DOHH2 (cell line): ENCODE data around the gene SLC17A5.

Experiments
- H3F3A ChIP-seq: fragments of 200-600 bp; sonication (generic), shearing (Covaris generic); 2 replicates; pipeline ENCODE4 v1.6.0; 2016; ENCODE audit warnings: antibody characterized with exemption, mild to moderate bottlenecking; ENCODE audit not compliant: control insufficient read depth, insufficient read depth
- H3K27ac ChIP-seq: fragments of 200-600 bp; sonication (generic); 2 replicates; pipeline ENCODE4 v1.5.1; 2014; ENCODE audit warnings: low read depth, mild to moderate bottlenecking, low read length, moderate library complexity
- H3K27me3 ChIP-seq: fragments of 200-600 bp; sonication (generic); 2 replicates; pipeline ENCODE4 v1.6.1; 2014; ENCODE audit warnings: mild to moderate bottlenecking, low read length, mixed read lengths; ENCODE audit not compliant: control insufficient read depth
- H3K36me3 ChIP-seq: fragments of 200-600 bp; sonication (generic); 2 replicates; pipeline ENCODE4 v1.6.1; 2014; ENCODE audit warnings: mild to moderate bottlenecking, low read length, moderate library complexity, mixed read lengths; ENCODE audit not compliant: control insufficient read depth
- H3K4me1 ChIP-seq: fragments of 200-600 bp; sonication (generic); 2 replicates; pipeline ENCODE4 v1.6.1; 2014; ENCODE audit warnings: mild to moderate bottlenecking, low read length, mixed read lengths; ENCODE audit not compliant: control insufficient read depth
- H3K4me2 ChIP-seq: fragments of 200-600 bp; sonication (generic); 2 replicates; pipeline ENCODE4 v1.6.0; 2014; ENCODE audit warnings: mild to moderate bottlenecking, low read length, moderate library complexity
- H3K4me3 ChIP-seq: fragments of 200-600 bp; sonication (generic); 2 replicates; pipeline ENCODE4 v1.5.1; 2014; ENCODE audit warnings: mild to moderate bottlenecking, low read length, mixed read lengths
- H3K79me2 ChIP-seq: fragments of 200-600 bp; sonication (generic); 2 replicates; pipeline ENCODE4 v1.6.1; 2014; ENCODE audit warnings: mild to moderate bottlenecking, low read length, mixed read lengths; ENCODE audit not compliant: control insufficient read depth
- H3K9me2 ChIP-seq: fragments of 200-600 bp; sonication (generic); replicated peaks from 2 replicates; pipeline ENCODE4 v1.6.1; 2014; ENCODE audit warnings: mild to moderate bottlenecking, low read length, mixed read lengths; ENCODE audit not compliant: control insufficient read depth
- H3K9me3 ChIP-seq: fragments of 200-600 bp; sonication (generic); 2 replicates; pipeline ENCODE4 v1.6.1; 2014; ENCODE audit warnings: antibody characterized with exemption, low read length, mixed read lengths; ENCODE audit not compliant: control insufficient read depth, insufficient read depth
- H4K20me1 ChIP-seq: fragments of 200-600 bp; sonication (generic); 2 replicates; pipeline ENCODE4 v1.6.0; 2014; ENCODE audit warnings: low read depth, mild to moderate bottlenecking, antibody characterized with exemption, low read length, moderate library complexity; ENCODE audit not compliant: control insufficient read depth, insufficient read depth
- EZH2phosphoT487 ChIP-seq: fragments of 200-600 bp; sonication (generic); IDR thresholded peaks from 2 replicates; pipeline ENCODE4 v1.6.1; 2017; ENCODE audit warnings: borderline replicate concordance, mild to moderate bottlenecking, antibody characterized with exemption, low read length, moderate library complexity, mixed read lengths
- TF ChIP-seq, protein P1 (sequence below): fragments of 200-600 bp; sonication (generic); IDR thresholded peaks from one replicate; pipeline ENCODE4 v1.5.1; 2014; ENCODE audit warnings: antibody characterized with exemption, mild to moderate bottlenecking, low read depth, low read length; ENCODE audit not compliant: poor library complexity, severe bottlenecking

SLC17A5 gene

DNA sequence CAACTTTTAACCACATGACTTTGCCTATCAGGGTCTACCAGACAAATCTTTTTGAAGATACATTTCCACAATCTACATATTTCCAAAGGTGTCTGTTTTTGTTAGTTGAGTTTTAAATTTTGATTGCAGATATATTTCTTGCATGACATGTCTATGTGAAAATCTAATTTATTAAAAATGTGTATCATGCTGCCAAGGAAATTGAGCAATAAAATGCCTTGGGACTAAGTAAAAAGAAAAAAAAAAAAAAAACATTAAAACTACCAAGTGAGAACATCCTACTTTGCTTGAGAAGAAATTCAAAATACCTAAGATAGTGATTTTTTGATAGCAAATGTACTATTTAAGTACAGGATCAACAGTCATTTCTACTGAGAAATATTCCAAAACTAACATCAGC lies 17.7 kb downstream of the SLC17A5 start:
- Histone ChIP-seq H3K36me3 (peaks cover 18% of the 10 kb centered on the region), H3K4me1 (no peaks in the 10 kb centered on the region), H3F3A (no peaks in the 10 kb centered on the region), H3K4me3 (no peak overlapping the region), H3K4me2 (no peak overlapping the region), H4K20me1 (no peaks in the 10 kb centered on the region), H3K9me2 (no peaks in the 10 kb centered on the region), H3K27me3 (no peaks in the 10 kb centered on the region), H3K9me3 (no peaks in the 10 kb centered on the region), H3K79me2 (no peaks in the 10 kb centered on the region), H3K27ac (no peak overlapping the region)
- TF ChIP-seq, protein P1, sequence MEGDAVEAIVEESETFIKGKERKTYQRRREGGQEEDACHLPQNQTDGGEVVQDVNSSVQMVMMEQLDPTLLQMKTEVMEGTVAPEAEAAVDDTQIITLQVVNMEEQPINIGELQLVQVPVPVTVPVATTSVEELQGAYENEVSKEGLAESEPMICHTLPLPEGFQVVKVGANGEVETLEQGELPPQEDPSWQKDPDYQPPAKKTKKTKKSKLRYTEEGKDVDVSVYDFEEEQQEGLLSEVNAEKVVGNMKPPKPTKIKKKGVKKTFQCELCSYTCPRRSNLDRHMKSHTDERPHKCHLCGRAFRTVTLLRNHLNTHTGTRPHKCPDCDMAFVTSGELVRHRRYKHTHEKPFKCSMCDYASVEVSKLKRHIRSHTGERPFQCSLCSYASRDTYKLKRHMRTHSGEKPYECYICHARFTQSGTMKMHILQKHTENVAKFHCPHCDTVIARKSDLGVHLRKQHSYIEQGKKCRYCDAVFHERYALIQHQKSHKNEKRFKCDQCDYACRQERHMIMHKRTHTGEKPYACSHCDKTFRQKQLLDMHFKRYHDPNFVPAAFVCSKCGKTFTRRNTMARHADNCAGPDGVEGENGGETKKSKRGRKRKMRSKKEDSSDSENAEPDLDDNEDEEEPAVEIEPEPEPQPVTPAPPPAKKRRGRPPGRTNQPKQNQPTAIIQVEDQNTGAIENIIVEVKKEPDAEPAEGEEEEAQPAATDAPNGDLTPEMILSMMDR, result no peak
- no peak for TF ChIP-seq EZH2phosphoT487

DNA sequence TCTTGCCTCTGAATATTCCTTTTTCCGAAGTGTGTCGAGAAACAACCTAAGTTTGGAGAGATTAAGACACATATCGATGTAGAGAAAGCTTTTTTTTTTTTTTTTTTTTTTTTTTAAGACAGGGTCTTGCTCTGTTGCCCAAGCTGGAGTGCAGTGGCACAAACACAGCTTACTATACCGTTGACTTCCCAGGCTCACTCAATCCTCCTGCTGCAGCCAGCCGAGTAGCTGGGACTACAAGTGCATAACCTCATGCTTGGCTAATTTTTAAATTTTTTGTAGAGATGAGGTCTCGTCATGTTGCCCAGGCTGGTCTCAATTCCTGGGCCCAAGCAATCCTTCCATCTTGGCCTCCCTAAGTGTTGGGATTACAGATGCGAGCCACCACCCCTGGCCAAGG lies 21.4 kb downstream of the SLC17A5 start:
- H3K9me3 ChIP-seq, result no peaks in the 10 kb centered on the region
- no peaks in the 10 kb centered on the region for H3K4me1 ChIP-seq
- no peaks in the 10 kb centered on the region for H3F3A ChIP-seq
- H3K4me2 ChIP-seq, result no peak overlapping the region
- TF ChIP-seq, protein P1, result no peak
- no peak for TF ChIP-seq EZH2phosphoT487
- no peaks in the 10 kb centered on the region for H3K79me2 ChIP-seq
- H3K9me2 ChIP-seq, result no peaks in the 10 kb centered on the region
- H3K36me3 ChIP-seq, result peaks cover 9% of the 10 kb centered on the region
- H3K4me3 ChIP-seq, result no peak overlapping the region
- no peaks in the 10 kb centered on the region for H3K27me3 ChIP-seq
- H4K20me1 ChIP-seq, result no peaks in the 10 kb centered on the region
- no peak overlapping the region for H3K27ac ChIP-seq

DNA sequence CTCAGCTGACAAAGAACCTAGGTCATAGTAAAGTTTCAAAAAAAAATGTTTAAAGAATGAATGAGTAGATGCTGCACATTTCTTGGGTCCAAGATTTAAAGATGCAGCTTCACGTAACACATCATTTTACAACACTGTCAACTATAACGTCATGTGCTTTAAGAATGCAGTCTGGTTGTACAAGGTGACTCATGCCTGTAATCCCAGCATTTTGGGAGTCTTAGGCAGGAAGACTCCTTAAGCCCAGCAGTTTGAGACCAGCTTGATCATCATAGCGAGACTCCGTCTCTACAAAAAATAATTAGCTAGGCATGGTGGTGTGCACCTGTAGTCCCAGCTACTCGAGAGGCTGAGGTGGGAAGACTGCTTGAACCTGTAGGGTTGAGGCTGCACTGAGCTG lies 21.9 kb downstream of the SLC17A5 start:
- H3K36me3 ChIP-seq, result peaks cover 9% of the 10 kb centered on the region
- TF ChIP-seq EZH2phosphoT487, result no peak
- TF ChIP-seq, protein P1, result no peak
- no peaks in the 10 kb centered on the region for H3K9me2 ChIP-seq
- no peaks in the 10 kb centered on the region for H3F3A ChIP-seq
- no peak overlapping the region for H3K27ac ChIP-seq
- no peak overlapping the region for H3K4me2 ChIP-seq
- no peaks in the 10 kb centered on the region for H4K20me1 ChIP-seq
- H3K4me1 ChIP-seq, result no peaks in the 10 kb centered on the region
- no peak overlapping the region for H3K4me3 ChIP-seq
- no peaks in the 10 kb centered on the region for H3K9me3 ChIP-seq
- H3K79me2 ChIP-seq, result no peaks in the 10 kb centered on the region
- no peaks in the 10 kb centered on the region for H3K27me3 ChIP-seq

DNA sequence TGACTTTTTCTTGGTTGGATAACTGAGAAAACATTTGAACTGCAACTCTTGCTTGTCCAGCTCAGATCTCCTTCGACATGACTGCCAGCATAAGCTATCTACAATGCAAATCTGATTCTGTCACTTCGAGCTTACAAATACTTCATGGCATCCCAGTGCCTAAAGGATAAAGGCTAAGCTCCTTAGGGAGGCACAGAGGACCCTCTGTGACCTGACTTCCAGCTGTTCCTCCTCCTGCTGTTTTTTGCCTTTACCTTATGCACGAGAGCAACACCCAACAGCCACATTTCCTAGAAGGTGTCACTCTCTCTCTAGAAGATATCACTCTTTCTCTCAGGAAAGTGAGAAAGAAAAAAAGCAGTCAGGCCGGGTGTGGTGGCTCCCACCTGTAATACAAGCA lies 23.4 kb downstream of the SLC17A5 start:
- H3K36me3 ChIP-seq, result peaks cover 4% of the 10 kb centered on the region; the same call in 1 of the 2 replicates
- H3K4me3 ChIP-seq, result no peak overlapping the region
- no peaks in the 10 kb centered on the region for H3F3A ChIP-seq
- H3K9me3 ChIP-seq, result no peaks in the 10 kb centered on the region
- no peaks in the 10 kb centered on the region for H3K4me1 ChIP-seq
- H3K4me2 ChIP-seq, result no peak overlapping the region
- no peaks in the 10 kb centered on the region for H4K20me1 ChIP-seq
- H3K27me3 ChIP-seq, result no peaks in the 10 kb centered on the region
- H3K27ac ChIP-seq, result no peak overlapping the region
- no peaks in the 10 kb centered on the region for H3K79me2 ChIP-seq
- no peak for TF ChIP-seq EZH2phosphoT487
- TF ChIP-seq, protein P1, result no peak
- no peaks in the 10 kb centered on the region for H3K9me2 ChIP-seq
